COLO668 (cell line): ENCODE results near the gene MMP25.
A peak's percentile ranks its signal among the peaks of the same experiment; 100 is the strongest.
"Not testable (repeated sequence)": the region's sequence is repeated elsewhere in the genome, so short reads cannot be mapped to it uniquely, and the experiment has no call there.

Source experiments
- DNase-seq: peaks from one replicate; lab custom pipeline; 2025; ENCODE audit not compliant: unreplicated experiment; lab: John Stamatoyannopoulos, UW

The MMP25 gene

DNA sequence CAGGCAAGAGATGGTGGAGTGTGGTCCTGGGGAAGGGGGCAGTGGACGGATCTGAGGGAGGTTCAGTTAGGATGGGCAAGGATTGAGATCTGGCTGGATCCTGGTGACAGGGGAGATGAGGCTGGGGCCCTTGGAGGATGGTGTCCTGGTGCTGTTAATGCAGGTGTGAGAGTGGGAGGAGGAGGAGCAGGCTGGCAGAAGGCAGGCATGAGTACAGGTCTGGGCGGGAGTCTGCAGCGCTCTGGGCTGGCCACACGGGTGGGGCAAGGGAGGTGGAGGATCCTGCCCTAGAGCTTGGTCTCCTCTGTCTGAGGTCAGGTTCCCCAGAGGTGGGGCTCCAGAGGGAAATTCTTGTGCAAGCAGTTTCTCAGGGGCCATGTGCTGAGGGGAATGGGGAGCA, 25.8 kb downstream of the MMP25 start:
- DNase-seq, result not testable (repeated sequence)

- DNase-seq, result not testable (repeated sequence)
These were observed 26.4 kb downstream of the MMP25 start for GRCh38 chr16:3072576-3073263.

GRCh38 chr16:3073448-3073847, 27.1 kb downstream of the MMP25 start:
- DNase-seq, result no peak

GRCh38 chr16:3074860-3075522, 28.6 kb downstream of the MMP25 start:
- no peak for DNase-seq

DNA sequence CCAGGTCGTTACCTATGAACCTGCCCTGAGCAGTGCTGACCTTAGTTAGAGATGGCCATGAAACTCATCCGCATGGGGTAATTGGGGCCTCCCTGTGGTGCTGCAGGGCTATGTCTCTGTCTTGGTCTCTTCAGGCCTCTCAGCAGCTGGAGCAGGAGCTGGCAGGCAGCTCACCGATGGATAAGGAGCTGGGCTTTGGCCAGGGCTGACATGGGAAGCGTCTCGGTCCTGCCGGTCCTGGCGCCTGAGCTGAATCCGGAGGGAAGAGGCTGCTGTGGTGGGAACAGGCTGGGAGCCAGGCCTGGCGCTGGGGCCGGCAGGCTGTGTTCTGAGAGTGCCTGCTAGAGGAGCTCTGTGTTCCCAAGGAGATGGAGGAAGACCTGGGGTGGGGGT, 29.2 kb downstream of the MMP25 start:
- DNase-seq, result no peak

GRCh38 chr16:3075946-3076345, 29.6 kb downstream of the MMP25 start:
- DNase-seq, result not testable (repeated sequence)

DNA sequence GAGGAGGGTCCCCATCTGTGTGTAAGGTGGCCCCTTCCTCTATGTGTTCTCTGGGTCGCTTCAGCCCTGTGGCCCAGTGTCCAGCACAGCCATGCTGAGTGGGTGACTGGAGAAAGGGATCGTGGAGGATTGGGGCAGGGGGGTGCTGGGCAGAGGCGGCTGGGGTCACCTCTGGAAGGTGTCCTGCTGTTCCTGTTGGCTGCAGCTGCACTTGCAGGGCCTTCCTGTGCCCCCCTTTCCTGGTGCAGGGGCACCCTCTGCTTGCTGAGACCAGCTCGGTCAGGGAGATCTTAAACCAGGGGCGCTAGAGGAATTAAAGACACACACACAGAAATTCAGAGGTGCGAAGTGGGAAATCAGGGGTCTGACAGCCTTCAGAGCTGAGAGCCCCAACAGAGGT, 30.2 kb downstream of the MMP25 start:
- DNase-seq, result no peak

DNA sequence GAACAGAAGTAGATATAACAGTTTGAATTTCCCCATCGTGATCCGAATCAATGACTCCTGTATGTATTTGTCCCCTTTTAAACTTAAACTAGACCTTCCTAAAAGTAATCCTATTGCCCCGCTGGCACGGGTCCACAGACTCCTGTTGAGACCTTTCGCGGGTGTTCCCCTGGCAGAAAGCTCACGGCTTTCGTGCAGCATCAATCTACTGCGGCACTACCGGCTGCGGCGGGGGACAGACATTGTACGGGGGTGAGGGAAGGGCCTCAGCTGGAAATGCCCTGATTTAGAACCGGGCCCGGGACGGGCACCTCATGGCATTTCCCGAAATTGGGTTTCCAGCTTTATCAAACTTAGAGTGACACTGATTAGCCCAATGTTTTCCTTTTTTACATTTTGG, 33.7 kb downstream of the MMP25 start:
- DNase-seq, result no peak

DNA sequence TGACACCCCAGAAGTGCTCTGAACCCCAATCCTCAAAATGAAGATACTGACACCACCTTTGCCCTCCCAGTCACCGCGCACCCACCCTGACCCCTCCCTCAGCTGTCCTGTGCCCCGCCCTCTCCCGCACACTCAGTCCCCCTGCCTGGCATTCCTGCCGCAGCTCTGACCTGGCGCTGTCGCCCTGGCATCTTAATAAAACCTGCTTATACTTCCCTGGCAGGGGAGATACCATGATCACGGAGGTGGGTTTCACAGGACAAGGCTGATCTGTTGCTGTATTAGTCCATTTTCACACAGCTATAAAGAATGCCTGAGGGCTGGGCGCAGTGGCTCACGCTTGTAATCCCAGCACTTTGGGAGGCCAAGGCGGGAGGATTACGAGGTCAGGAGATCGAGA, 35.6 kb downstream of the MMP25 start:
- not testable (repeated sequence) for DNase-seq

GRCh38 chr16:3083408-3083807, 37.0 kb downstream of the MMP25 start:
- not testable (repeated sequence) for DNase-seq

DNA sequence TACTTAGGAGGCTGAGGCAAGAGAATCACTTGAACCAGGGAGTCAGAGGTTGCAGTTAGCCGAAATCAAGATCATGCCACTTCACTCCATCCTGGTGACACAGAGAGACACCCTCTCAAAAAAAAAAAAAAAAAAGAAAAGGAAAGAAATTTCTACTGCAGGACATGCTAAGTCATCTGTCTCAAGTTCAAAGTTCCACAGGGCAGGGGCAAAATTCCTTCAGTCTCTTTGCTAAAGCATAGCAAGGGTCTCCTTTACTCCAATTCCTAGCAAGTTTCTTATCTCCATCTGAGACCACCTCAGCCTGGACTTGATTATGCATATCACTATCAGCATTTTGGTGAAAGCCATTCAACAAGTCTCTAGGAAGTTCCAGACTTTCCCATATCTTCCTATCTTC, 38.1 kb downstream of the MMP25 start:
- DNase-seq, result no peak

- DNase-seq, result no peak
These were observed 38.8 kb downstream of the MMP25 start for GRCh38 chr16:3084969-3085670.

DNA sequence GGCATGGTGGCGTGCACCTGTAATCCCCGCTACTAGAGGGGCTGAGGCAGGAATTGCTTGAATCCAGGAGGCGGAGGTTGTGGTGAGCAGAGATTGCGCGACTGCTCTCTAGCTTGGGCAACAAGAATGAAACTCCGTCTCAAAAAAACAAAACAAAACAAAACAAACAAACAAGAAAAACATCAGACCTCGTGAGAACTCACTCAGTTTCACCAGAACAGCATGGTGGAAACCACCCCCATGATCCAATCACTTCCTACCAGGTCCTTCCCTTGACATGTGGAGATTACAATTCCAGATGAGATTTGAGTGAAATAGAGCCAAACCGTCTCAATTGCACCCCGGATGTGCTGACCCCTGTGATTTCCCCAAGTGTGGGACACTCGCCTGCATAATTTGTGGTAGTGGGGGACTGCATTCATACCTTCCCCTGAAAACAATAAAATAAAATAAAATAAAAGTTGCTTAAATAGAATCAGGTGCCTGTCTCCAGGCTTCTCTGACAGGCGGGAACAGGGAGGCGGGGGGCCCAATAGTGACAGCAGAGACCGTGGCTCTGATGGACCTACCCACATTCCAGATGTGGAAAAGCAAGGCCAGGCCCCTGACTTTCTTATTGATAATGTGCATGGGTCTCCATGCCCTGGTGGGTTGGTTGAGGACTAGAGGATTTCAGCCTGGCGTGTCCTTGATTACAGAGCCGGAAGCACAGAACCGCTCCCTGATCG, 39.7 kb downstream of the MMP25 start:
- DNase-seq, result no peak

GRCh38 chr16:3086596-3087242, 40.4 kb downstream of the MMP25 start:
- DNase-seq, result no peak

- DNase-seq, result no peak
These were observed 41.2 kb downstream of the MMP25 start for GRCh38 chr16:3087243-3088235.

DNA sequence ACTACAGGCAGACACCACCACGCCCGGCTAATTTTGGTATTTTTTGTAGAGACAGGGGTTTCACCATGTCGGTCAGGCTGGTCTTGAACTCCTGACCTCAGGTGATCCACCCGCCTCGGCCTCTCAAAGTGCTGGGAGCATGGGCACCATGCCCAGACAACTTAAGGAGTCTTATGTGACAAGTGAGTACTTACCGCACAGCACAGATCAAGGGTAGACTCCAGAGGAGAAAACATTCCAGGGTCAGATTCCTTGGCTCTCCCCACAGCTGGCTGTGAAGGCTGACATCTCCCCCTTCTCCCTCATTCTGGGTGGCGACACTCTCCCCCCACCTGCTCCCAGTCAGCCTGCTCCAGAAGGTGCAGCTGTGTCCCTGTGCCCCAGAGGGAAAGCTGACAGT, 42.1 kb downstream of the MMP25 start:
- no peak for DNase-seq

DNA sequence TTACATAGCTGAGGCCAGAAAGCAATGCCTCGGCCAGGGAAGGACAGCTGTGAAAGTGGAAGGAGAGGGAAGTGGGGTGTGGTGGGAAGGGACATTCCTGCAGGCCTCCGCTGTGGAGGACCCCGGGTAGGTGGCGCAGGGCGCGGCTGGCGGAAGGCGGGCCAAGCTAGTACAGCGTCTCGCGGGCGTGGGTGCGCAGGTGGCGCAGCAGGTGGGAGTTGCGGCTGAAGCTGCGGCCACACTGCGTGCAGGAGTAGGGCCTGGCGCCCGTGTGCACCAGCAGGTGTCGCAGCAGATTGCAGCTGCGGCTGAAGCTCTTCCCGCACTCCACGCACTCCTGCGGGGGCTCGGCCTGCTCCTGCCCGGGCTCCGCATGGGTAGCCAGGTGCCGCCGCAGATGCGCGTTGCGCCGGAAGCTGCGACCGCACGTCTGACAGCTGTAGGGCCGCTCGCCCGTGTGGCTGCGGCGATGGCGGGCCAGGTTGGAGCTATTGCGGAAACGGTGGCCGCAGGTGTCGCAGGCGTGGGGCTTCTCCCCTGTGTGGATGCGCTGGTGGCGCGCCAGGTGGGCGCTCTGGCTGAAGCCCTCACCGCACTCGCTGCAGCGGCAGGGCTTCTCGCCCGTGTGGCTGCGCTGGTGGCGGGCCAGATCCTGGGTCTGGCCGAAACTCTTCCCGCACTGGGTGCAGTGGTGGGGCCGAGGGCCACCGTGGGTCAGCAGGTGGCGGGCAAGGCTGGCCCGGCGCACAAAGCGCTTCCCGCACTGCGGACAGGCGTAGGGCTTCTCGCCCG, 42.8 kb downstream of the MMP25 start:
- no peak for DNase-seq

DNA sequence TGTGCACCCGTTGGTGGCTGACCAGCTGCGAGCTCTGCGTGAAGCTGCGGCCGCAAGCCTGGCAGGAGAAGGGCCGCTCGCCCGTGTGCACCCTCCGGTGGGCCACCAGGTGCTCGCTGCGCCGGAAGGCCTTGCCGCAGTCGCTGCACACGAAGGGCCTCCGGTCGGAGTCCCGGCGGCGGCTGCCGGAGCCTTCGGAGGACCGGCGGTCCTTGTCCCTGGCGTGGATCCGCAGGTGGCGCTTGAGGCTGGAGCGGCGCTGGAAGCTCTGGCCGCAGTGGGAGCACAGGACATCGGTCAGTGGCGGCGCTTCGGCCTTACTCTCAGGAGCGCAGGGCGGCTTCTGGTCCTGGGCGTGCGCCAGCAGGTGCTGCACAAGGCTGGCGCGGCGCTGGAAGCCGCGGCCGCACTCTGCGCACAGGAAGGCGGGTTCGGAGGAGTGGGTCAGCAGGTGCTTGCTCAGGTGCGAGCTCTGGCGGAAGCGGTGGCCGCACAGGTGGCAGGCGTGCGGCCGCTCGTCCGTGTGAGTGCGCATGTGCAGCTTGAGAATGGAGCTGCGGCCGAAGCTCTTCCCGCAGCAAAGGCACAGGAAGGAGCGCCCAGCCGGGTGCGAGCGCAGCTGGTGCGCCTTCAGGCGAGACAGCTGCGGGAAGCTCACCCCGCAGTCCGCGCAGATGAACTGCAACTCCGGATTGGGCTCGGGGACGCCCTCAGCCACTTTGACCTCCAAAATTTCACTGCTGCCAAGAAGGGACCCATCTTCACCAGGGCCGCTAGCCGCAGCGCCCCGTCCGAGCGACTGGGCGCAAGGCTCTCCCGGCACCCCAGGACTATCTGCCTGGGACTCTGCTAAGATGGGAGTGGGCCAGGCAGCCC, 43.6 kb downstream of the MMP25 start:
- DNase-seq, result peak; percentile 94
